ENCODE results near the gene ELK1.
"Not testable (repeated sequence)": the region's sequence is repeated elsewhere in the genome, so short reads cannot be mapped to it uniquely, and the experiment has no call there.

ELK1 gene

GRCh38 chrX:47608130-47608810 lies 42.1 kb downstream of the ELK1 start:
- H3K27ac ChIP-seq = no peak overlapping the region
- no peak for TF ChIP-seq ZFX (IDR thresholded peaks at IDR 0.05)
- TF ChIP-seq, protein P1, sequence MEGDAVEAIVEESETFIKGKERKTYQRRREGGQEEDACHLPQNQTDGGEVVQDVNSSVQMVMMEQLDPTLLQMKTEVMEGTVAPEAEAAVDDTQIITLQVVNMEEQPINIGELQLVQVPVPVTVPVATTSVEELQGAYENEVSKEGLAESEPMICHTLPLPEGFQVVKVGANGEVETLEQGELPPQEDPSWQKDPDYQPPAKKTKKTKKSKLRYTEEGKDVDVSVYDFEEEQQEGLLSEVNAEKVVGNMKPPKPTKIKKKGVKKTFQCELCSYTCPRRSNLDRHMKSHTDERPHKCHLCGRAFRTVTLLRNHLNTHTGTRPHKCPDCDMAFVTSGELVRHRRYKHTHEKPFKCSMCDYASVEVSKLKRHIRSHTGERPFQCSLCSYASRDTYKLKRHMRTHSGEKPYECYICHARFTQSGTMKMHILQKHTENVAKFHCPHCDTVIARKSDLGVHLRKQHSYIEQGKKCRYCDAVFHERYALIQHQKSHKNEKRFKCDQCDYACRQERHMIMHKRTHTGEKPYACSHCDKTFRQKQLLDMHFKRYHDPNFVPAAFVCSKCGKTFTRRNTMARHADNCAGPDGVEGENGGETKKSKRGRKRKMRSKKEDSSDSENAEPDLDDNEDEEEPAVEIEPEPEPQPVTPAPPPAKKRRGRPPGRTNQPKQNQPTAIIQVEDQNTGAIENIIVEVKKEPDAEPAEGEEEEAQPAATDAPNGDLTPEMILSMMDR (conservative IDR thresholded peaks at IDR 0.05) = no peak

GRCh38 chrX:47607091-47607490 lies 43.3 kb downstream of the ELK1 start:
- H3K27ac ChIP-seq = no peak overlapping the region
- TF ChIP-seq ZFX (IDR thresholded peaks at IDR 0.05) = no peak
- TF ChIP-seq, protein P1 (conservative IDR thresholded peaks at IDR 0.05) = no peak

- H3K27ac ChIP-seq = no peak overlapping the region
- TF ChIP-seq ZFX (IDR thresholded peaks at IDR 0.05) = no peak
- TF ChIP-seq, protein P1 (conservative IDR thresholded peaks at IDR 0.05) = no peak
These were observed 45.3 kb downstream of the ELK1 start for GRCh38 chrX:47605024-47605423.

DNA sequence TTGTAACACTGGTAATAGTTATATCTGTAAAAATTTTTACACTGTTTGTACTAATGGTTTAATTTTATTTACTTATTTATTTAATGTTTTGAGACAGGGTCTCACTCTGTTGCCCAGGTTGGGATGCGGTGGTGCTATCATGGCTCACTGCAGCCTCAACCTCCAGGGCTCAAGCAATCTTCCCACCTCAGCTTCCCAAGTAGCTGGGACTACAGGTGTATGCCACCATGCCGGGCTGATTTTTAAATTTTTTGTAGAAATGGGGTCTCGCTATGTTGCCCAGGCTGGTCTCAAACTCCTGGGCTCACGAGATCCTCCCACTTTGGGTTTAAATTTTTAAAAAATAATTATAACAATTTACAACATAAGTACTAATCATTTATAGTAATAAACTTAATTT lies 47.2 kb downstream of the ELK1 start:
- H3K27ac ChIP-seq = not testable (repeated sequence)

DNA sequence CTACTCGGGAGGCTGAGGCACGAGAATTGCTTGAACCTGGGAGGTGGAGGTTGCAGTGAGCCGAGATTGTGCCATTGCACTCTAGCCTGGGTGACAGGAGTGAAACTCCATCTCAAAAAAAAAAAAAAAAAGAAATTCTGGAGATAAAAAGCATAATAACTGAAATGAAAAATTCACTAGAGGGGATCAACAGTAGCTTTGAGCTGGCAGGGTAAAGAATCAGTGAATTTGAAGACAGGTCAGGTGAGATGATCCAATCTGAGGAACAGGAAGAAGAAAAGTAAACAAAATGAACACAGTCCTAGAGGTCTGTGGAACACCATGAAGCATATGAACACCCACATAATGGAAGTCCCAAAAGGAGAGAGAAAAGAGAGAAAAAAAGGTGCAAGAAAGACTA lies 53.1 kb downstream of the ELK1 start:
- no peak overlapping the region for H3K27ac ChIP-seq
- TF ChIP-seq, protein P1 (conservative IDR thresholded peaks at IDR 0.05) = no peak
- no peak for TF ChIP-seq ZFX (IDR thresholded peaks at IDR 0.05)

- TF ChIP-seq, protein P1 (conservative IDR thresholded peaks at IDR 0.05) = no peak
- TF ChIP-seq ZFX (IDR thresholded peaks at IDR 0.05) = no peak
- H3K27ac ChIP-seq = no peak overlapping the region
These were observed 54.1 kb downstream of the ELK1 start for GRCh38 chrX:47596256-47596655.

- H3K27ac ChIP-seq = no peak overlapping the region
- TF ChIP-seq, protein P1 (conservative IDR thresholded peaks at IDR 0.05) = no peak
- TF ChIP-seq ZFX (IDR thresholded peaks at IDR 0.05) = no peak
These were observed 54.6 kb downstream of the ELK1 start for GRCh38 chrX:47595716-47596251.

DNA sequence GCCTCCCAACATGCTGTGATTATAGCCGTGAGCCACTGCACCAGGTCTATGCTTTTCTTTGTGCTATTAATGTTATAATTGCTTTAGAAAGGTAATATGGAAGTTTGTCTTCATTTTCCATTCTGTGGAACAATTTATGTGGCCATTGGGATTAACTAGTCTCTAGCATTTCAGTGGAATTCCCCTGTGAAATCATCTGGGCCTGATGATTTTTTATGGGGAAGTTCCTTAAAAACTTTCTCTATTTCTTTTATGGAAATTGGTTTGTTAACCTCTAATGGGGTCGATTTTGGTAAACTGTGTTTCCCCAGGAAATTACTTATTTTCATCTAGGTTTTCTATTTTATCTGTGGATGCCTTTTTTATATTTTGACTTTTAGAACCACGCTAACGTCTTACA lies 56.8 kb downstream of the ELK1 start:
- no peak overlapping the region for H3K27ac ChIP-seq
- TF ChIP-seq, protein P1 (conservative IDR thresholded peaks at IDR 0.05) = no peak
- TF ChIP-seq ZFX (IDR thresholded peaks at IDR 0.05) = no peak
